SJCRH30 (cell line): ENCODE results near the gene CNTN5. TPM values are rescaled to one million over a fixed set of nuclear protein-coding genes. Genes with fewer than 3 reads are reported as not detected.
A peak's percentile ranks its signal among the peaks of the same experiment; 100 is the strongest.

Source experiments
- DNase-seq, 2 experiments: peaks; one replicate each; pipeline ENCODE4 v3.0.0-alpha.2; 2015 to 2020
- H3K27ac ChIP-seq: fragments of 250-450 bp; sonication (Bioruptor Pico); 2 replicates; pipeline ENCODE4 v1.5.1; 2020; ENCODE audit warnings: mild to moderate bottlenecking, moderate library complexity
- H3K27me3 ChIP-seq: fragments of 250-450 bp; sonication (Bioruptor Pico); 2 replicates; pipeline ENCODE4 v1.5.1; 2020; ENCODE audit warnings: mild to moderate bottlenecking, moderate library complexity
- H3K36me3 ChIP-seq: fragments of 250-450 bp; sonication (Bioruptor Pico); 2 replicates; pipeline ENCODE4 v1.5.1; 2020; ENCODE audit warnings: mild to moderate bottlenecking, moderate library complexity
- H3K4me1 ChIP-seq: fragments of 250-450 bp; sonication (Bioruptor Pico); 2 replicates; pipeline ENCODE4 v1.5.1; 2020; ENCODE audit warnings: mild to moderate bottlenecking, moderate library complexity
- H3K4me3 ChIP-seq: fragments of 250-450 bp; sonication (Bioruptor Pico); 2 replicates; pipeline ENCODE4 v1.5.1; 2020; ENCODE audit warnings: mild to moderate bottlenecking, moderate library complexity
- H3K9me3 ChIP-seq: fragments of 250-450 bp; sonication (Bioruptor Pico); replicated peaks from 2 replicates; pipeline ENCODE4 v1.5.1; 2020; ENCODE audit warnings: mild to moderate bottlenecking, moderate library complexity
- total RNA-seq: library from RNA; depleted of rRNA; stranded (reverse); fragments of >200 nt; shearing (Covaris generic); gene quantifications from 2 replicates; pipeline ENCODE4 v1.2.3, GENCODE V29; 2014

CNTN5 gene
- total RNA-seq, 1 experiment from 2014 or later: 0.34 TPM

DNA sequence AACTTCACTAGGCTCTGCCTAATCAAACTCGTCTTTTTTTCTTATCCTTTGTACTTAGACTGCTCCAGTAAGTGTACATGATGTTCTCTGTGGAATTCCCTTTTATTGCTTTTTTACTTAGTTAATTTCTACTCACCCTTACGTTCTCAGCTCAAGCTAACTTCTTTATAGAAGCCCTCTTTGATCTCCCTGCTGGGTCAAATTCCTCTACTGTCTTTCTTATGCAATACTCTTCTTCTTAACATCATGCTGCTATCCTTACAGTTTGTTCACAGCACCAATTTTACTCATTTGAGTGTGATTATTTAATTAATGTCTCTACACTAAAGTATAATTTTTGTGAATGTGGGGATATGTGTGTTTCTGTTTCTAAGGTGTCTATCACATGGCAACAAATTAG is 498.3 kb downstream of the CNTN5 start:
- Histone ChIP-seq H3K27me3 (no peaks in the 10 kb centered on the region), H3K36me3 (no peaks in the 10 kb centered on the region), H3K9me3 (no peaks in the 10 kb centered on the region), H3K4me1 (no peaks in the 10 kb centered on the region), H3K4me3 (no peak overlapping the region), H3K27ac (no peak overlapping the region)
- DNase-seq: no peak

DNA sequence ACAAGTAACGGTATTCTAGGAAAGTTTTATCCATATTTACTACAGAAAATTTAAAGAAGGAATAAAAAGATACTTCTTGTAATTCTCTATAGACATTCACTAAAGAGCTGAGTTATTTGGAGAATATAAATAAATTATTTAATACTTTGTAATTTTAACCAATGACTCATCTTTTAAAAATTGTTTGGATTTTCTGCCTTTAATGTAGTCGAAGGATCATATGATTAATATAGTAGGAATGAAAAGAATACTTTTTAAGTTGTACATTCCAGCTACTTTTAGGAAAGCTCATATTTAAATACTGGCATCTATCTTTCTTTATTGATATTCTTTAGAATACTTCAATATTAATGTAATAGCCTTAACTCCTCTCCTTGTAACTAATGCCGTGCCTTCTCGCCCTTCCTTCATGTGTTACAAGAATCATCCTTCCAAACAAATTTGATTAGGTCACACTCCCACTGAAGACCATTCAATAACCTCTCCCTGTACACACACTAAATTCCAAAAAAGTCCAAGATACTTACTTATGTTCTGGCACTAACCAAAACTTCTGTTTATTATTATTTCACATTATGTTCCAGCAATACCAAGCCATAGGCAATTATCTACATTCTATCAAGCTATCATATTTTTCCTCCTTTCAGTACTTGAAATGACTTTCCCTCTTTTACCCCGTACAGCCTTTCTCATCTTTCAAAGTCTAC is 501.9 kb downstream of the CNTN5 start:
- Histone ChIP-seq H3K27me3 (no peaks in the 10 kb centered on the region), H3K27ac (no peak overlapping the region), H3K4me3 (no peak overlapping the region), H3K36me3 (no peaks in the 10 kb centered on the region), H3K4me1 (no peaks in the 10 kb centered on the region), H3K9me3 (no peaks in the 10 kb centered on the region)
- no peak for DNase-seq

DNA sequence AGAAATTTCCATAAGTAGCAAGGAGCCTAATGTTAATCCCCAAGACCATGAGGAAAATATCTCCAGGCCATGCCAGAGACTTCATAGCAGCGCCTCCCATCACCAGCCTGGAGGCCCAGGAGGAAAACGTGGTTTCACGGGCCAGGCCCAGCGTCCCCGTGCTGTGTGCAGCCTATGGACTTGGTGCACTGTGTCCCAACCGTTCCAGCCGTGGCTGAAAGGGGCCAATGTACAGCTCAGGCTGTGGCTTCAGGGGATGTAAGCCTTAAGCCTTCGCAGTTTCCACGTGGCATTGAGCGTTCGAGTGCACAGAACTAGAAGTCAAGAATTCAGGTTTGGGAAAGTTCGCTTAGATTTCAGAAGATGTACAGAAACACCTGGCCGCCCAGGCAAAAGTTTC is 510.7 kb downstream of the CNTN5 start:
- DNase-seq: no peak
- H3K4me1 ChIP-seq: no peaks in the 10 kb centered on the region
- H3K27me3 ChIP-seq: no peaks in the 10 kb centered on the region
- no peaks in the 10 kb centered on the region for H3K9me3 ChIP-seq
- no peak overlapping the region for H3K4me3 ChIP-seq
- H3K36me3 ChIP-seq: no peaks in the 10 kb centered on the region
- no peak overlapping the region for H3K27ac ChIP-seq

DNA sequence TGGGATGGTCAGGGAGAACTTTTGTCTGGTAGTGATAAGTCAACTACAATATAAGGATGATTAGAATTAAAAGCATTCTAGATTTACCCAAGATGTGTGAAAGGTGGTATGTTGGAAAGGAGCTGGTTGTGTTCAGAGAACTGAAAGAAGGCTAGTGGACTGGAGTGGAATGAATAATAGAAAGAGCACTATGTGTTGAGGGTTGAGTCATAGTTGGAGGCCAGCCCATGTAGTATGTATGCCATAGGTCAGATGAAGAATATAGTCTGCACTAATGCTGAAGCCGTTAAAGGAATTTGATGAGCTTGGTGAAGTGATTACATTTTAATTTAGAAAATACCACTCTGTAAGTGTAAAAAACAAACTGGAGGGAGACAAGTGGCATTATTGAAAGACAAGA is 514.1 kb downstream of the CNTN5 start:
- H3K27me3 ChIP-seq: no peaks in the 10 kb centered on the region
- no peaks in the 10 kb centered on the region for H3K9me3 ChIP-seq
- H3K36me3 ChIP-seq: no peaks in the 10 kb centered on the region
- no peak overlapping the region for H3K27ac ChIP-seq
- H3K4me3 ChIP-seq: no peak overlapping the region
- H3K4me1 ChIP-seq: no peaks in the 10 kb centered on the region
- no peak for DNase-seq

DNA sequence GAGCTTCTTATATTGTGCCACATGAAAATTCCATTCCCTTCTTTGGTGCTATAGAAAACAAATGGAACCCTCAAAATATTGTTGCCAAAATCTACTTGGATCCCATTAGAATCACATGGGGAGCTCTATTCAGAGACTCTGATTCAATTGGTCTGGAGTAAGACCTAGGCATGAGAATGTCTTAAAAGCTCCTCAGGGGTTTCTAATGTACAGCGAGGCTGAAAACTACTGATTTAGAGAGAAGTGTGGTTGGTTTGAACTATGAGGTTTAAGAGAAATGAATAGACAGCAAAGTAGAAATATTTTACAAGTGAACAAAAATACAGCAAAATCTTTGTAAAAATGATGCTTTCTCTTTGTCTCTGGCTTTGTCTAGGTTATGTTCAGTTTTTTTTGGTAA is 514.7 kb downstream of the CNTN5 start:
- Histone ChIP-seq H3K4me3 (no peak overlapping the region), H3K27me3 (no peaks in the 10 kb centered on the region), H3K4me1 (no peaks in the 10 kb centered on the region), H3K36me3 (no peaks in the 10 kb centered on the region), H3K9me3 (no peaks in the 10 kb centered on the region), H3K27ac (no peak overlapping the region)
- no peak for DNase-seq

DNA sequence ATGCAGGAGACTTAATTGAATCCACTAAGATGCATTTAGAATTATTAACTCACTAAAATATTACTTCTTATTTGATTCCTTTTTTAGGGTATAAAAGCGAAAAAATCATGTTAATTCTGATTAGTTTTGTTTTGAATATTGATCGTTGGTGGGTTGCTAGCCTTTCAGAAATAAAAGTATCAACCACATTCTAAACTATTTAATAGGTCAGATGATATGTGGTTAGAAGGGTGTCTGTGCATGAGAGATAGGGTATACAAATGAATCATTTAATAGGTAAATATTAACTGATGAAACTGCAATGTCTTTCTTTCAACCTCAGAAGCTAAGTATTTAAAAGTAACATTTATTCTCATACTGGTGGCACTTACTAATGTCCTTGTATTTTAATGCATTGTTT is 515.1 kb downstream of the CNTN5 start:
- Histone ChIP-seq H3K36me3 (no peaks in the 10 kb centered on the region), H3K27ac (no peak overlapping the region), H3K9me3 (no peaks in the 10 kb centered on the region), H3K4me1 (no peaks in the 10 kb centered on the region), H3K4me3 (no peak overlapping the region), H3K27me3 (no peaks in the 10 kb centered on the region)
- no peak for DNase-seq

DNA sequence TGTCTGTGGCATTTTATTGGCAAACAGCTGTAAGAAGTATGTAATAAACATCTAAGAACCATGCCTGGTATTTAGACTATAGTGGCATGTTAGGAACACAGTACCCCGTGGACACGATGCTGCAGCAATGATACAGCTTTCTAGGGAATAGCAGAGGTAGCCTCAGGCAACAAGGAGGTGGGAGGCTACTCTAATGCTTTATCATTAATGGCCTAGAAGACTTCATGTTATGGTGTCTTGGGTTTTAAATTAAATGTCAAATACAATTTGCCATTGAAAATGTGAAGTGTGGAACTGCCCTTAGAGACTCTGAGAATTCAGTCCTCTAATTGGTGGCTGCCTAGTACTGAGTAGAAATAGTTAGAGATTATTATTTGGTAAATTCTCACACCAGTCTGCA is 516.9 kb downstream of the CNTN5 start:
- H3K9me3 ChIP-seq: no peaks in the 10 kb centered on the region
- DNase-seq: no peak
- no peak overlapping the region for H3K4me3 ChIP-seq
- no peaks in the 10 kb centered on the region for H3K4me1 ChIP-seq
- H3K27me3 ChIP-seq: no peaks in the 10 kb centered on the region
- no peak overlapping the region for H3K27ac ChIP-seq
- no peaks in the 10 kb centered on the region for H3K36me3 ChIP-seq

DNA sequence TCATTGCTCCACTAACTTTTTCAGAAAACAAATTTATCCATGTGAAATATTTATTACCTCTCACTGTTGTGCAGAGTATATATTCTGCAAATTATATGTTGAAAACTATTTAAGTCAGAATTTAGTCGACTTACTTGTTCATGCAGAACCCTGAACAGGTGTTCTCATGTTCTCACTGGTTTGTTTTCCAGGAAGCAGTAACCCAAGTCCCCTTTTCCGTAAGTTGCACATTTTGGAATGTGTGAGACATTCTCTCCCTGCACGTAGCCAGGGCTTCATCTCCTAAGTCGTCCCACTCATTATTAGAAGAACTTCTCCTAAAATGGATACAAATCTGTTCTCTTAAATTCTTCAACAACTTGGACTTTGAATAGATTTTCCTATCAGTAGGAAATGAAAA is 524.9 kb downstream of the CNTN5 start:
- peak in 1 of 2 experiments; percentile 1 for DNase-seq
- Histone ChIP-seq H3K9me3 (no peaks in the 10 kb centered on the region), H3K4me3 (no peak overlapping the region), H3K27me3 (no peaks in the 10 kb centered on the region), H3K4me1 (no peaks in the 10 kb centered on the region), H3K36me3 (no peaks in the 10 kb centered on the region), H3K27ac (no peak overlapping the region)

DNA sequence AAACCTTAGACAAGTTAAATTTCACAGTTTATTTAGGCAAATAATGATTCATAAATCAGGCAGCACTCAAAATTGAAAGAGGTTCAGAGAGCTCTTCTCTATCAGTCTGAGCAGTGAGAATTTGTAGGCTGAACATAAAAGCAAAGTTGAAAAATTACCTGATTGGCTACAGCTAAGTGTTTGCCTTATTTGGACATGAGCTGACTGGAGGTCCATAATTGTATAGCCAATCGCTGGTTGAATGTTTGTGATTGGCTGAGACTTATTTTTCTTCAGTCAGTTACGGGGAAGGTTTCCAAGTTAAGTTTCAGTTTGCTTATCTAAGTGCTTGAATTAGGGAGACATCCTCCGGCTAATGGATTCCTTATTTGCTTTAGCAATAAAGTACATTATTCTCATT is 527.5 kb downstream of the CNTN5 start:
- Histone ChIP-seq H3K4me1 (no peaks in the 10 kb centered on the region), H3K4me3 (no peak overlapping the region), H3K27me3 (no peaks in the 10 kb centered on the region), H3K36me3 (no peaks in the 10 kb centered on the region), H3K9me3 (no peaks in the 10 kb centered on the region), H3K27ac (no peak overlapping the region)
- DNase-seq: no peak

DNA sequence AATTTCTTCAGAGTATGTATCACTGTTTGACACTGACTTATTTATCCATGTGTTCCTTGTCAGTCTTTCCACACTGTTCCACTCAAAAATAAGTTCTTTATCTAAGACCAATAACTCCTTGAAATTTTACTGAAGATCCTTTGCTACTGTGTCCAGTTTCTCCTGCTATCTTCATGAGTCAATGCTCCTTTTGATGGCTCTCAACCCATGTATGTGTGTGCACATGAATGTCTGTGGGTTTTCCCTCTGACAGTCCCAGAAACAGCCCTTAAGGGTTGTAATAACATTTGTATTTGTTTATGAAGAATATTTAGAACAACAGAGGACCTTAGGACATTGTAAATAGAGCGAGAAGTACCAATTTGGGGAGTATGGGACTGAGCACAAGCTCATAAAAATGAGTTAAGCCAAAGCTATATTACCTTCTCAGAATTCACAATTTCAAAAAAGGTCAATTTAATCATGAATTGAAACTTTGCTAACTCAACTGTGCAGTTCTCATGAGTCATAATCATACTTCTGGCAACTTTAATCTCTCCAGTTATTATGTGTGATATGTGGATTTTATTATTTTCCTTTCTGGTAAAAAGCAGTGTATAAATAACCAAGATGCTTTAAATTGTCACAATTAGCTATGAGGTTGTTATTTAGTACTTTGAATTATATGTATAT is 533.6 kb downstream of the CNTN5 start:
- Histone ChIP-seq H3K27ac (no peak overlapping the region), H3K9me3 (no peaks in the 10 kb centered on the region), H3K4me3 (no peak overlapping the region), H3K27me3 (no peaks in the 10 kb centered on the region), H3K36me3 (no peaks in the 10 kb centered on the region), H3K4me1 (no peaks in the 10 kb centered on the region)
- no peak for DNase-seq

DNA sequence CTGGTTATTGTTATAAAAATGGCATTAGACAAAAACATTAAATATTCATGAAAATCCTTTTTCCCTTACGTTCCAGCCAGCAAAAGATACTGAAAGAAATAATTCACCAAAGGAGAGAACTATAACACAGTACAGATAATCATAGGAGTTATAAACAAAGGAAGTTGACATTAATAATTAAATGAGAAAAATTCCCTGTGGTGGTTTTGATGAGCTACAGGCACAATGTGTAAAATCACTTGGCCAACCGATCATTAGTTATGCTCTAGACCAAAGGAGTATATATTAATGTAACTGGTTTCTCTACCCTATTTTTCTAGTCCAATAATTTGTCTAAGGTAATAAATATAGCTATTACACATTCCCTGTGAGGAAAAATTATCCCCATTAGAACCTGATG is 534.7 kb downstream of the CNTN5 start:
- Histone ChIP-seq H3K4me3 (no peak overlapping the region), H3K9me3 (no peaks in the 10 kb centered on the region), H3K4me1 (no peaks in the 10 kb centered on the region), H3K36me3 (no peaks in the 10 kb centered on the region), H3K27ac (no peak overlapping the region), H3K27me3 (no peaks in the 10 kb centered on the region)
- DNase-seq: no peak

DNA sequence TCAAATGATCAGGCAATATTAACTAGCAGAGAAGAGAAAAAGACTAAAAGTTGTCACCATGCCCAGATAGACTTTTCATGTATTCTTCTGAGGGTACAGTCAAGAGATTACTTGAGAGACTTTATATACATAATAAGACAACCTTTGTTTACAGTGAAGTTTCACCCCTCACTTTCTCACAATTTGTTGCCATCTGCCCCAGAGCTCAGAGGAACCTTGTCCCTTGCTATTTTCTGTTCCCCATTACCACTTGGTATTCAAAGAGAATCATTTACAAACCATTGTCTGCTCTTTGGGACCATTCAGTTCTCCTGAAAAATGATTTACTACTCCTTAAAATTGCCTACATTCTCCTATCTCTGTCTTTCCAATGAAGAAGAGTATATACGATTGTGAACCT is 544.6 kb downstream of the CNTN5 start:
- no peak overlapping the region for H3K4me3 ChIP-seq
- H3K27me3 ChIP-seq: no peaks in the 10 kb centered on the region
- no peaks in the 10 kb centered on the region for H3K36me3 ChIP-seq
- no peak overlapping the region for H3K27ac ChIP-seq
- no peak for DNase-seq
- no peaks in the 10 kb centered on the region for H3K4me1 ChIP-seq
- H3K9me3 ChIP-seq: no peaks in the 10 kb centered on the region

DNA sequence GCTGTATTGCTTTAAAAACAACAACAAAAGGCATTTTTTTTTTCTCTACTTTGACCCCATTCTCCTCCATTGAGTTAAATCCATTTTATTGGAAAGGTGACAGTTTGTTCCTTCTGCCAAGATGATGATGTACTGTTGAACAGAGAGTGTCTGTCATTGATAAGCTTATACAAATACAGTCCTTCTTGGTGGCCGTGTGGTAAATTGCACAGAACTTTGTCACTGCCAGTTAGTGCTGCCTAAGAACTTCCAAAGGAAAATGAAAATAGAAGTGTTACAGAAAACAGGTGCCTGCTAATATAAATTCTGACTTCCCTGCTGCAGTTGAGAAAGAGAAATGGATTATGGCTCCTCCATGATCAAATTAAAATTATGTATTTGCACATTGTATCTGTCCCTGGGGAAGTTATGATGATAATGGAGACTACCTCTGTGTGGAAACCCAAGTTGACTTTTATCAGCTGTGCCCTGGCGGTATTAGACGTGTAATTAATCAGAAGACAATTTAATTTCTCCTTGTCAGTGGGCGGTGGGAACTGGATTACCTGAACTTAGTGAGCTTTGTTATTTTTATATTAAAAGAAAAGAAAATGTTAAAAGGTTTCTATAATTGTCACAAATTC is 546.7 kb downstream of the CNTN5 start:
- Histone ChIP-seq H3K9me3 (no peaks in the 10 kb centered on the region), H3K4me1 (no peaks in the 10 kb centered on the region), H3K27me3 (no peaks in the 10 kb centered on the region), H3K27ac (no peak overlapping the region), H3K4me3 (no peak overlapping the region), H3K36me3 (no peaks in the 10 kb centered on the region)
- DNase-seq: no peak

DNA sequence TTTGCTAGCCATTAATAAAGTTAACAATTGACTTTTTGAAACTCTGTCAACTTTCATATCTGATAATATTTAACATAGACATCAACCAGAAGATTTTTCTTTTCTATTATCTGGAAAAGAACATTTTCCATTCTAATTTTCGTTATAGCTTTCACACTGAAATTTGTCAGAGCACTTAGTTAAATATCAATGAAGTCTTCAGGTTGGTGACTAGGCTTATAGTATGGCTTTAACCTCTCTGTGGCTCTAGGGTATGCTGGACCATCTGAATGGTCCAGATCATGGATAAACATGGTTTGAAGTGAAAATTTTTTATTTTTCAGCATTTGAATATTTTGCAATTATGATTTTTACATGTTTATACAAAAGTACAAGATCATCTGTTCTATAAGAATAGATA is 548.1 kb downstream of the CNTN5 start:
- H3K4me1 ChIP-seq: no peaks in the 10 kb centered on the region
- H3K27ac ChIP-seq: no peak overlapping the region
- H3K27me3 ChIP-seq: no peaks in the 10 kb centered on the region
- no peaks in the 10 kb centered on the region for H3K9me3 ChIP-seq
- no peak for DNase-seq
- H3K36me3 ChIP-seq: no peaks in the 10 kb centered on the region
- no peak overlapping the region for H3K4me3 ChIP-seq

DNA sequence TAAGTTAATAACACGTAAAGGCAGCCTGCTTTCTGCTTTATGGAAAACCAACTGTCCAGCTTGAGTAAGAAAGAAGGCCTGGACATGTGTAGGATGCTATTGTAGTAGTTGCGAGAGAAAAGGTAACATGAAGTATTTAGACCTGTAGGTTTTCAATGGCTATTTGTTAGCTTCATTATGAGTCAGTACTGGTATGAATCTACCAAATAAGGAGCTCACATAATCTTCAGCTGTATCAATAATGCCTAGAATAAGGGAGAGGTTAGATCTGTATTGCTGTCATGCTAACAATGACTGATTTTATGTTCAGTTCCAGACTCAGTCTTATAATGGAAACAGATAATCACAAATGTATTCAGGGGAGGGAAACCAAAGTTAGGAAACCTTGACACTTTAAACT is 550.3 kb downstream of the CNTN5 start:
- Histone ChIP-seq H3K27ac (no peak overlapping the region), H3K36me3 (no peaks in the 10 kb centered on the region), H3K4me1 (no peaks in the 10 kb centered on the region), H3K9me3 (no peaks in the 10 kb centered on the region), H3K4me3 (no peak overlapping the region), H3K27me3 (no peaks in the 10 kb centered on the region)
- DNase-seq: no peak

DNA sequence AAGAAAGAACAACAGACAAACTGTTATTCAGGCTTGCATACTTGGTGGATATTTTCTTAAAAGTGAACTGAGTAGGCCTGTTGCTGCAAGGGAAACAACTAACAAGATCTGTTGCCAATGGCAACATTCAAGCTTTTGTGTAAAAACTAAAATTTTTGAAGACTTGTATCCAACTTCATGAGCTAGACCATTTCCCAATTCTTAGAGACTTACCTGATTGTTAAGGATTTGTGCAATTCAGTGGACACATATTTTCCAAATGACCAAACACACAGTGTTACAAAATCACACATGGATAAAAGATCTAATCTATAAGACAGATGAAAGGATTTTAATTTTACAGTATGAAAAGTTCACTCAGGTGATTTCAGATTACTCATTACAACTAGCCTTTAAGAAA is 564.1 kb downstream of the CNTN5 start:
- no peaks in the 10 kb centered on the region for H3K27me3 ChIP-seq
- DNase-seq: no peak
- no peak overlapping the region for H3K27ac ChIP-seq
- no peak overlapping the region for H3K4me3 ChIP-seq
- H3K4me1 ChIP-seq: no peaks in the 10 kb centered on the region
- H3K9me3 ChIP-seq: no peaks in the 10 kb centered on the region
- no peaks in the 10 kb centered on the region for H3K36me3 ChIP-seq
